Endothelial cell of umbilical vein (primary cell): ENCODE data around the gene FIZ1.
A peak's percentile ranks its signal among the peaks of the same experiment; 100 is the strongest.

ENCODE experiments used
- CTCF ChIP-seq, 2 donors: IDR thresholded peaks; 1 replicate in 1 of 2; 2 replicates in 1 of 2; pipeline ENCODE4 v1.5.1; 2011; ENCODE audit warnings: low read length in 2 of 2, mild to moderate bottlenecking in 2 of 2, moderate library complexity in 2 of 2, control low read depth in 1 of 2, inconsistent platforms in 1 of 2, low read depth in 1 of 2; ENCODE audit not compliant: insufficient read depth in 1 of 2; ENCODE audit errors: extremely low read depth in 1 of 2
- EZH2 ChIP-seq: IDR thresholded peaks from 2 replicates; pipeline ENCODE4 v1.6.1; 2012; ENCODE audit warnings: borderline replicate concordance, low read depth, mild to moderate bottlenecking, moderate library complexity, low read length, inconsistent platforms; ENCODE audit not compliant: severe bottlenecking
- POLR2A ChIP-seq: IDR thresholded peaks from 2 replicates; pipeline ENCODE4 v1.6.1; 2012; ENCODE audit warnings: low read depth, mild to moderate bottlenecking, control low read depth, low read length

GRCh38 chr19:55638864-55639359 lies 39.6 kb upstream of the FIZ1 start:
- TF ChIP-seq CTCF (IDR thresholded peaks at IDR 0.05; ENCODE audit: extremely low read depth in 1 of 2, insufficient read depth in 1 of 2, low read depth in 1 of 2, low read length in 2 of 2) (peak; percentile 45 to 47), POLR2A (no peak), EZH2 (no peak)
